IPS DF 6.9 (cell line): ENCODE results near the gene SMARCAL1.

Experiments used
- DNase-seq: peaks from one replicate; pipeline ENCODE4 v3.0.0-alpha.2; 2013; ENCODE audit warnings: low read depth, low spot score
- H3K27ac ChIP-seq: one replicate; pipeline ENCODE4 v1.5.1; 2013; ENCODE audit warnings: low read length, control low read depth
- H3K27me3 ChIP-seq: 2 replicates; pipeline ENCODE4 v1.6.1; 2013; ENCODE audit warnings: mild to moderate bottlenecking, low read length; ENCODE audit not compliant: control insufficient read depth, insufficient read depth
- H3K36me3 ChIP-seq: 2 replicates; pipeline ENCODE4 v1.6.1; 2013; ENCODE audit warnings: low read length; ENCODE audit not compliant: control insufficient read depth, insufficient read depth
- H3K4me1 ChIP-seq: 2 replicates; pipeline ENCODE4 v1.6.1; 2013; ENCODE audit warnings: low read length; ENCODE audit not compliant: control insufficient read depth, insufficient read depth
- H3K4me3 ChIP-seq: 2 replicates; pipeline ENCODE4 v1.5.1; 2013; ENCODE audit warnings: mild to moderate bottlenecking, low read length
- H3K9me3 ChIP-seq: 2 replicates; pipeline ENCODE4 v1.6.1; 2013; ENCODE audit warnings: low read length, inconsistent platforms; ENCODE audit not compliant: control insufficient read depth, insufficient read depth
- WGBS: extraction: QIAGEN DNeasy Blood & Tissue Kit; methylation state at CpG from one replicate; pipeline ENCODE4 v1.1.7; 2013; ENCODE audit warnings: mixed read lengths, missing lambda C conversion rate; ENCODE audit not compliant: insufficient read length, insufficient coverage; 5-methylcytosine and 5-hydroxymethylcytosine counted together

Gene SMARCAL1

GRCh38 chr2:216450346-216450745, 38.1 kb downstream of the SMARCAL1 start:
- H3K4me1 ChIP-seq = no peaks in the 10 kb centered on the region
- no peaks in the 10 kb centered on the region for H3K9me3 ChIP-seq
- no peaks in the 10 kb centered on the region for H3K27me3 ChIP-seq
- peaks cover 9% of the 10 kb centered on the region for H3K36me3 ChIP-seq
- no peak overlapping the region for H3K4me3 ChIP-seq
- DNase-seq = no peak
- no peak overlapping the region for H3K27ac ChIP-seq

- no peak overlapping the region for H3K27ac ChIP-seq
- peaks cover 9% of the 10 kb centered on the region for H3K36me3 ChIP-seq
- no peaks in the 10 kb centered on the region for H3K9me3 ChIP-seq
- WGBS = no CpG with 5 or more reads among the region's 7 CpGs
- no peaks in the 10 kb centered on the region for H3K27me3 ChIP-seq
- DNase-seq = no peak
- no peak overlapping the region for H3K4me3 ChIP-seq
- no peaks in the 10 kb centered on the region for H3K4me1 ChIP-seq
Observed at GRCh38 chr2:216450784-216451183, 38.5 kb downstream of the SMARCAL1 start.

DNA sequence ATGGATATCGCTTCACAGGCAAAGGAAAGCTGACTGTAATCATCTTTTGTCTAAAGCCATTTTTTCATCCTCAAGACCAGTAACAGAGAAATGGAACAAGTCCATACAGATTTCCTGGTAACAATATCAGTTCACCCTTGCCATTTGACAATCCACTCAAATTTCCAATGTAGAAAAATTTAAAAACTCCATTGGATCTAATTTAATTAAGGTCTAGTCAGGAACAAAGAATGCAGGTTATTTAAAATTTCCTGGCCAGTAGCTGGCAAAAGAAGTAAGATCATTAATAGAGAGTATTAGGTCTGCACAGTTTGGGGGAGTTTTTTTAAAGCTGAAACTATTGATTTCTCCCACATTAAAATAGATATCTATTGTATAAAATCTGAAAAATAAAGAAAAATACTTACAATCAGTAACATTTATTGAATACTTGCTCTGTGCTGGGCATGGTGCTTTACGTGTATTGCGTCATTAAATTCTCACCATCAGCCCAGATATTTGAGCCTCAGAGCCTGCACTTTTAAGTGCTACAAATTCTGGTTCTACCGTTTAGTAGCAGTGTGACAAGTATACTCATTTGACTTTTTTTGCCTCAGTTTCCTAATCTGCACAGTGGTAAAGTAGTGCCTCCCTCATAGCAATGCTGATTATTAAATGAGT, 41.8 kb downstream of the SMARCAL1 start:
- Histone ChIP-seq H3K27ac (no peak overlapping the region), H3K27me3 (no peaks in the 10 kb centered on the region), H3K36me3 (peaks cover 7% of the 10 kb centered on the region)

DNA sequence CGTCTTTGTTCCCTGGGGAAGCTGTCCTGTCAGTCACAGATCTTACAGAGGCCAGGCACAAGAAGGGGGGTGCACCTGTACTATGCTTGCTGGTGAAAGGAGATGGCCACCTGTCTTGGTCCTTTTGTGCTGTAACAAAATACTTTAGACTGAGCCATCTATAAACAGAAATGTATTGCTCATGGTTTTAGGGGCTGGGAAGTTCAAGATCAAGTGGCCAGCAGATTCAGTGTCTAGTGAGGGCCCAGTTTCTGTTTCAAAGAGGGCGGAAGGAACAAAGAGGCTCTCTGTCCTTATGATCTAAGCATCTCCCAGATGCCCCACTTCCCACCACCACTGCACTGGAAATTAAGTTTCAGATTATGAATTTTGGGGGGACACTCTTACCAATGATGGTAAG, 50.9 kb downstream of the SMARCAL1 start:
- Histone ChIP-seq H3K4me3 (no peak overlapping the region), H3K9me3 (no peaks in the 10 kb centered on the region), H3K36me3 (no peaks in the 10 kb centered on the region), H3K27me3 (no peaks in the 10 kb centered on the region), H3K4me1 (no peaks in the 10 kb centered on the region), H3K27ac (no peak overlapping the region)
- DNase-seq = no peak
- WGBS = no CpG with 5 or more reads among the region's 2 CpGs

More for the DNA sequence above, 41.8 kb downstream of the SMARCAL1 start:
- no peaks in the 10 kb centered on the region for H3K4me1 ChIP-seq
- no peaks in the 10 kb centered on the region for H3K9me3 ChIP-seq
- H3K4me3 ChIP-seq = no peak overlapping the region
- no CpG with 5 or more reads among the region's 4 CpGs for WGBS
- DNase-seq = no peak

- Histone ChIP-seq H3K36me3 (no peaks in the 10 kb centered on the region), H3K9me3 (no peaks in the 10 kb centered on the region), H3K27ac (no peak overlapping the region), H3K27me3 (no peaks in the 10 kb centered on the region), H3K4me3 (no peak overlapping the region), H3K4me1 (no peaks in the 10 kb centered on the region)
- WGBS = no CpG with 5 or more reads among the region's 6 CpGs
- no peak for DNase-seq
Observed at GRCh38 chr2:216464104-216464720, 51.9 kb downstream of the SMARCAL1 start.

DNA sequence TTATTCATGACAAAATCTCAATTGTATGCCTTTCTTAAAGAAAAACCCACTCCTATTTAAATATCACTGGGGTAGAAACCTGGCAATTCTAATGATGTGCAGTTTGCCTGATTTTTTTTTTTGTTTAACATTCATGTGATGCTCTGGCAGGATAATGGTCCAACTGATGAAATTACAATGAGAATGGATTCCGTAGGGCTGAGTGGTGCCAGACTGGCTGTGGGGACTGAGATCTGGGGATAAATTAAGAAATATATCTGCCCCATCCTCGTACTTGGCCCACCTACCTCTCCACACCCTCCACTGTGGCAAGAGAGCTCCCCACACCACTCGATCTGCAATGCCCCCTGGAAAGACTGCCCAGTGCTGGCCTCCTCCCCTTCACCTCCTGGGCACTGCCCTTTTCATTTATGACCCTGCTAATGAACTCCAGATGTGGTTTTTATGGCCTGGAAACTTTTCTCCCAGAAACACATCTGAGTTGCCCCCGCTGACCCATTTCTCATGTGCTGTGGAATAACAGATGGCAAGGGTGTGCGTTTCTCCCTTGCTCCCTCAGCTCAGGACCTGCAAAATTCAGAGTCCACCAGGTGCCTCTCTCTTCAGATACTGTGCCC, 53.4 kb downstream of the SMARCAL1 start:
- WGBS = no CpG with 5 or more reads among the region's 5 CpGs
- H3K9me3 ChIP-seq = no peaks in the 10 kb centered on the region
- H3K4me1 ChIP-seq = no peaks in the 10 kb centered on the region
- DNase-seq = no peak
- H3K4me3 ChIP-seq = no peak overlapping the region
- H3K27me3 ChIP-seq = no peaks in the 10 kb centered on the region
- no peak overlapping the region for H3K27ac ChIP-seq
- no peaks in the 10 kb centered on the region for H3K36me3 ChIP-seq

- DNase-seq = no peak
- Histone ChIP-seq H3K4me1 (no peaks in the 10 kb centered on the region), H3K27me3 (no peaks in the 10 kb centered on the region), H3K36me3 (no peaks in the 10 kb centered on the region), H3K9me3 (no peaks in the 10 kb centered on the region), H3K4me3 (no peak overlapping the region), H3K27ac (no peak overlapping the region)
- no CpG with 5 or more reads among the region's 4 CpGs for WGBS
Observed at GRCh38 chr2:216467845-216468244, 55.6 kb downstream of the SMARCAL1 start.

- Histone ChIP-seq H3K27me3 (no peaks in the 10 kb centered on the region), H3K4me1 (no peaks in the 10 kb centered on the region), H3K9me3 (no peaks in the 10 kb centered on the region), H3K27ac (no peak overlapping the region), H3K4me3 (no peak overlapping the region), H3K36me3 (no peaks in the 10 kb centered on the region)
- DNase-seq = no peak
Observed at GRCh38 chr2:216469661-216470060, 57.4 kb downstream of the SMARCAL1 start.

DNA sequence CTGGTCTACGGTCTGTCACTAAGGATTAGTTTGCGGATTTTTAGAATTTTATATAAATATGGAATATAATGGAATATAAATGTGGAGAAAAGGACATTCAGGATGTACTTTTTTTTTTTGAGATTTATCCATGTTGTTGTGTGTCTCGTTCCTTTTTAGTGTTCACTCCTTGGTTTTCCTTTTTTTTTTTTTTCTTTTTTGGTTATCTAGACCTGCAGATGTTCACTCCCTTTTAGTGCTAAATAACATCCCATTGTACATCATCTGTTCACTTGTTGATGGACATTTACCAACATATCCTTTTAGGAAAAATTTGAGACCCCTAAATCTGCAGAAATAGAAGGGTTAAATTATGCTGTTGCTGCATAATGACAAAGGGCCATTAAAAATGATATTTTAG, 60.9 kb downstream of the SMARCAL1 start:
- 94% methylated on average over 1 of the region's 3 CpGs for WGBS
- peaks cover 2% of the 10 kb centered on the region; the same call in 1 of the 2 replicates for H3K4me1 ChIP-seq
- no peak for DNase-seq

GRCh38 chr2:216474925-216475670, 62.8 kb downstream of the SMARCAL1 start:
- H3K4me3 ChIP-seq = peak overlapping the region; percentile 9; the same call in 1 of the 2 replicates
- no CpG with 5 or more reads among the region's 12 CpGs for WGBS

More for the DNA sequence above, 60.9 kb downstream of the SMARCAL1 start:
- Histone ChIP-seq H3K9me3 (no peaks in the 10 kb centered on the region), H3K4me3 (no peak overlapping the region), H3K27ac (no peak overlapping the region), H3K36me3 (no peaks in the 10 kb centered on the region), H3K27me3 (no peaks in the 10 kb centered on the region)

More at GRCh38 chr2:216474925-216475670, 62.8 kb downstream of the SMARCAL1 start:
- Histone ChIP-seq H3K4me1 (peaks cover 2% of the 10 kb centered on the region; the same call in 1 of the 2 replicates), H3K9me3 (no peaks in the 10 kb centered on the region), H3K36me3 (no peaks in the 10 kb centered on the region), H3K27ac (no peak overlapping the region), H3K27me3 (no peaks in the 10 kb centered on the region)
- DNase-seq = no peak
